Measurements from ENCODE around the gene LAMA2. TPM values are rescaled to one million over a fixed set of nuclear protein-coding genes. Genes with fewer than 3 reads are reported as not detected.
"Not testable (repeated sequence)": the region's sequence is repeated elsewhere in the genome, so short reads cannot be mapped to it uniquely, and the experiment has no call there.

LAMA2 gene
- total RNA-seq, 1 donor from 2014 or later, result 0.27 TPM

- DNase-seq (no peak), ATAC-seq (ENCODE audit: low read depth) (no peak)
- H3K4me1 Mint-ChIP-seq, result no peaks in the 10 kb centered on the region
- POLR2A ChIA-PET, result no interaction called here
- H3K27me3 Mint-ChIP-seq, result no peaks in the 10 kb centered on the region
- no peaks in the 10 kb centered on the region for H3K9me3 Mint-ChIP-seq
- CTCF ChIA-PET, result no interaction called here
- H3K4me3 Mint-ChIP-seq, result no peak overlapping the region
- intact Hi-C loops (cut with micrococcal nuclease), result no loop called here
- no peak overlapping the region for H3K27ac Mint-ChIP-seq
- H3K36me3 Mint-ChIP-seq (ENCODE audit: low read depth), result no peaks in the 10 kb centered on the region
- TF ChIP-seq CTCF (IDR thresholded peaks at IDR 0.05), result no peak
Measured at GRCh38 chr6:129050086-129050485, 167.1 kb downstream of the LAMA2 start.

- ATAC-seq (ENCODE audit: low read depth); POLR2A ChIA-PET; H3K27ac Mint-ChIP-seq; H3K9me3 Mint-ChIP-seq; intact Hi-C loops (cut with micrococcal nuclease); H3K36me3 Mint-ChIP-seq (ENCODE audit: low read depth); H3K4me1 Mint-ChIP-seq; H3K27me3 Mint-ChIP-seq; DNase-seq; H3K4me3 Mint-ChIP-seq; CTCF ChIA-PET: not testable (repeated sequence)
Measured at GRCh38 chr6:129053143-129053542, 170.2 kb downstream of the LAMA2 start.

GRCh38 chr6:129055796-129056195 lies 172.9 kb downstream of the LAMA2 start:
- ATAC-seq (ENCODE audit: low read depth) (no peak), DNase-seq (no peak)
- ChIA-PET CTCF (no interaction called here), POLR2A (no interaction called here)
- Mint-ChIP-seq H3K4me3 (no peak overlapping the region), H3K27ac (no peak overlapping the region), H3K9me3 (no peaks in the 10 kb centered on the region), H3K36me3 (ENCODE audit: low read depth) (no peaks in the 10 kb centered on the region), H3K4me1 (no peaks in the 10 kb centered on the region), H3K27me3 (no peaks in the 10 kb centered on the region)
- TF ChIP-seq CTCF (IDR thresholded peaks at IDR 0.05), result no peak
- intact Hi-C loops (cut with micrococcal nuclease), result no loop called here

GRCh38 chr6:129059650-129060049 lies 176.7 kb downstream of the LAMA2 start:
- no peaks in the 10 kb centered on the region for H3K27me3 Mint-ChIP-seq
- no peak overlapping the region for H3K27ac Mint-ChIP-seq
- no peaks in the 10 kb centered on the region for H3K36me3 Mint-ChIP-seq (ENCODE audit: low read depth)
- ATAC-seq (ENCODE audit: low read depth) (no peak), DNase-seq (no peak)
- no peak for TF ChIP-seq CTCF (IDR thresholded peaks at IDR 0.05)
- no peaks in the 10 kb centered on the region for H3K4me1 Mint-ChIP-seq
- intact Hi-C loops (cut with micrococcal nuclease), result no loop called here
- ChIA-PET CTCF (no interaction called here), POLR2A (no interaction called here)
- no peaks in the 10 kb centered on the region for H3K9me3 Mint-ChIP-seq
- H3K4me3 Mint-ChIP-seq, result no peak overlapping the region

GRCh38 chr6:129069006-129069405 lies 186.1 kb downstream of the LAMA2 start:
- no peaks in the 10 kb centered on the region for H3K36me3 Mint-ChIP-seq (ENCODE audit: low read depth)
- H3K4me1 Mint-ChIP-seq, result no peaks in the 10 kb centered on the region
- intact Hi-C loops (cut with micrococcal nuclease), result no loop called here
- no peak for DNase-seq
- CTCF ChIA-PET, result no interaction called here
- H3K27ac Mint-ChIP-seq, result no peak overlapping the region
- TF ChIP-seq CTCF (IDR thresholded peaks at IDR 0.05), result no peak
- POLR2A ChIA-PET, result no interaction called here
- H3K27me3 Mint-ChIP-seq, result no peaks in the 10 kb centered on the region
- no peak overlapping the region for H3K4me3 Mint-ChIP-seq
- ATAC-seq (ENCODE audit: low read depth), result no peak
- H3K9me3 Mint-ChIP-seq, result peaks cover 7% of the 10 kb centered on the region

- POLR2A ChIA-PET, result no interaction called here
- no peaks in the 10 kb centered on the region for H3K9me3 Mint-ChIP-seq
- CTCF ChIA-PET, result no interaction called here
Measured at GRCh38 chr6:129073051-129073450, 190.1 kb downstream of the LAMA2 start.

More at GRCh38 chr6:129073051-129073450, 190.1 kb downstream of the LAMA2 start:
- H3K27me3 Mint-ChIP-seq, result no peaks in the 10 kb centered on the region
- no peaks in the 10 kb centered on the region for H3K4me1 Mint-ChIP-seq
- DNase-seq (no peak), ATAC-seq (ENCODE audit: low read depth) (no peak)
- TF ChIP-seq CTCF (IDR thresholded peaks at IDR 0.05), result no peak
- H3K36me3 Mint-ChIP-seq (ENCODE audit: low read depth), result no peaks in the 10 kb centered on the region
- no peak overlapping the region for H3K4me3 Mint-ChIP-seq
- no peak overlapping the region for H3K27ac Mint-ChIP-seq
- intact Hi-C loops (cut with micrococcal nuclease), result no loop called here
